Ureter (tissue), 1 donor: ENCODE data around the gene NADK2. TPM values are rescaled to one million over a fixed set of nuclear protein-coding genes. Genes with fewer than 3 reads are reported as not detected.
A peak's percentile ranks its signal among the peaks of the same experiment; 100 is the strongest.

Source experiments
- DNase-seq: peaks from one replicate; pipeline ENCODE4 v3.0.0-alpha.2; 2020; ENCODE audit warnings: low spot score
- total RNA-seq: library from RNA; stranded (reverse); gene quantifications from one replicate; pipeline ENCODE4 v1.2.4, GENCODE V29; 2023
- donor health status: DM: yes; HTN: yes; CAD: no.

NADK2 gene
- total RNA-seq, 1 donor from 2014 or later, result 36.8 TPM

DNA sequence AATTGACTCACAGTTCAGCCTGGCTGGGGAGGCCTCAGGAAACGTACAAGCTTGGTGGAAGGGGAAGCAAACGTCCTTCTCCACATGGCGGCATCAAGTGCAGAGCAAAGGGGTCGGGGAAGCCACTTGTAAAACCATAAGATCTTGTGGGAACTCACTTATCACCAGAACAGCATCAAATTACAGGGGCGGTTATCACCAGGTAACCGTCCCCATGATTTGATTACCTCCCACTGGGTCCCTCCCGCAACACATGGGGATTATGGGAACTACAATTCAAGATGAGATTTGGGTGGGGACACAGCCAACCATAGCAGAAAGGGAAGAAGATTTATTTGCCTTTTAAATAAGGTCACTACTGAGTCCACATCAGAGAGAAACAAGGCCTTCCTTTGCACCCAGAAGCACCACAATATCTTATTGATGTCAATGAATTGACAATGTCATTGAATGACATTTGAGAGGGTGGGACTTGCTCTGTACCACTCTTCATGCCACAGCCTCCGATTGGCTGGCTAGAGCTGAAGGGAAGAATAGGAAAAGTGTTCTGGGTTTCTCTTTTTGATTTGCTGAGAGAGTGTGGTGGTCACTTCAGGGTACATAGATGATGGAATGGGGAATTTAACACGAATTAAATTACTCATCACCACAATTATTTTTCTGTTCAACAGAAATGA, 78.8 kb downstream of the NADK2 start:
- no peak for DNase-seq

GRCh38 chr5:36161361-36161760, 80.4 kb downstream of the NADK2 start:
- no peak for DNase-seq

DNA sequence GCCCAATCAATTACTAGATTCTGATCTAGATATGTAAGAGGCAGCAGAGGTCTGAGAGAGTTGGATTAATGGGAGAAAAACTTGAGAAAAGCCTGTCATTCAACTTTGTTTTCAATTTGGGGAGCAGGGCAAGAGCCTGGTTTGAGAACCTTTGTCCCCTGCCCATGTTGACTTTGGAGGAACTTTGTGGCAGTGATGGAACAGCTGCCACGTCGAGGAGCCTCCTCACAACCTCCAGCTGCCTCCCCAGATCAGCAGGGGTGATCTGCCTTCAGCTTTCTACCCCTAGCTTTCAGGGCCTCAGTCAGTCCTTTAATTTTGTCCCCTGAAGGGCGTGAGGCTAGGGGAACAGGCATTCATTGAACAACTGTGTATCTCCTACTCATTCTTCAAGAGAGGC, 81.1 kb downstream of the NADK2 start:
- DNase-seq, result no peak

- DNase-seq, result no peak
Measured at GRCh38 chr5:36158144-36158543, 83.6 kb downstream of the NADK2 start.

GRCh38 chr5:36156619-36157018, 85.1 kb downstream of the NADK2 start:
- no peak for DNase-seq

DNA sequence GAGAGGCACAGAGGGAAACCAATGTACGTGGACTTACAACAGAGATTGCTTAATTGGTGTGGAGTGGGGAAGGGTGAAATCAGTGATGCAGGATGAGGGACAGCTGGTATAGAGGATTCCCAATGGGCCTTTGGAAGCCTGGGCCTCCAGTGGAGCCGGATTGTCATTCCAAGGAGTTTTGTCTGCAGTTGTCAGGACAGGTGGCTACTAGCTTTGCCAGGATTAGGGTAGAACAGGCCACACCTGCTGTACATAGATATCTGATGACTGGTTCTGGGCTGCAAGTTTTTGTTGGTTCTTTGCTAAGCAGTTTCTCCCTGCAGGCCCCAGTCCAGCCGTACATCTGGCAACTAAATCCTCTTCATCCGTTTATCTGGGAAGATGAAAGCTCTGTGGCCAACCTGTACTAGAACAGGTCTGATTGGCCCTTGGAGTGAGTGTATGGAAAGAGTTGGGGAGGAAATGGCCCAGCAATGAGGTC, 85.6 kb downstream of the NADK2 start:
- DNase-seq, result no peak

- DNase-seq, result no peak
Measured at GRCh38 chr5:36155291-36155690, 86.4 kb downstream of the NADK2 start.

DNA sequence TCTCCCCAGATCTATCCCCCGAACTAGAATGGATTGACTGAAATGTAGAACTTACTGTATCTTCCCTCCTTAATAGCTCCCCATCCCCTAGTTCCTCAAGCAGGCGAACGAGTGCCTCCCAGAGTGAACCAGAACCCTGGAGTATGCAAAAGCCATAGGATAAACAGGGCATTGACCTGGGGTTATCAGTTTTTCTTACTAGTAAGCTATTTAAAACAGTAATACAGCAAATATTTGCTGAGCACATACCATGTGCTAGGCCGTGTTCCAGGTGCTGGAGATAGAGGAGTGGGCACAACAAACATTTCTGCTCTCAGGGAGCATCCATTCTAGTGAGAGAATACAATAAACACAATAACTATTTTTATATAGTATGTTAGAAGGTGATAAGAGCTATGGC, 88.0 kb downstream of the NADK2 start:
- no peak for DNase-seq

- no peak for DNase-seq
Measured at GRCh38 chr5:36153298-36153677, 88.4 kb downstream of the NADK2 start.

DNA sequence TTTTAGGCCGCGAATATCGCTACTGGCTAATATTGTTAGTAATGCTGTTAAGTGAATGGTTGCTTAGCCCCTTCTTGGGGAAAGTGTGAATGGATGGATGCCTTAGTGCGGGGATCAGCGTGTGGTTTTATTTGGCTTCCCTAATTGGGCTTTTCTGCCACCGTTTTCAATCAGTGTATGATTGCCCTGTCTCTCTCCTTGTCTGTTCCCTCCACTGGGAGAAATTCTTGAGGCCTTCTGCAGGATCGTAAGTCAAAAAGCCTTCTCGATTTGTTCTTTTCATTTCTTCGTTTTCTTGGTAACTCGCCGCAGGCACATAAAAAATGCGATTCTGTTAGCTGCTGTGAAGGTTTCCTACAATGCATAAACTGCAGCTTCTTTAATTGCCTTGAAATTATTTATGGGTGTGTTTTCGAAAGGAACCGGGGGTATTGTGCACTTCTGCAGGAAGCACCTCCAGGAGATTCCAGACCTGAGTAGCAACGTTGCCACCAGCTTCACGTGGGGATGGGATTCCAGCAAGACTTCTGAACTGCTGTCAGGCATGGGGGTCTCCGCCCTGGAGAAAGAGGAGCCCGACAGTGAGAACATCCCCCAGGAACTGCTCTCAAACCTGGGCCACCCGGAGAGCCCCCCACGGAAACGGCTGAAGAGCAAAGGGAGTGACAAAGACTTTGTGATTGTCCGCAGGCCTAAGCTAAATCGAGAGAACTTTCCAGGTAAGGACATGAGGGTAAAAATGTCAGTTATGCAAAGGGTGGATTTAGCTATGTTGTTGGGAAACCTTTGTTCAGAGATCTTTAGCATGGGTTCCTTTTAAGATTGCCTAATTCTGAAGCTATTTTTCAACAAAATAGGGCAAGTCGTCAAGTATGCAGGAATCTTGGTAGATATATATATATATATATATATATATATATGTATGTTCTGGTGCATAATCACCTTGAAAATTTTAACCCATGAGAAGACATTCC, 89.1 kb downstream of the NADK2 start:
- DNase-seq, result no peak

- peak; percentile 98 for DNase-seq
Measured at GRCh38 chr5:36151434-36152323, 90.0 kb downstream of the NADK2 start, which contains the start of the genes LMBRD2 and SKP2. LMBRD2 (minus strand) TSS chr5:36151887; CDS start chr5:36143349, 8,538 bp downstream. SKP2 (plus strand) TSS chr5:36152111; CDS start chr5:36152263, 152 bp downstream.

GRCh38 chr5:36150676-36151433, 90.9 kb downstream of the NADK2 start:
- DNase-seq, result no peak

- no peak for DNase-seq
Measured at GRCh38 chr5:36147681-36148080, 94.0 kb downstream of the NADK2 start.

DNA sequence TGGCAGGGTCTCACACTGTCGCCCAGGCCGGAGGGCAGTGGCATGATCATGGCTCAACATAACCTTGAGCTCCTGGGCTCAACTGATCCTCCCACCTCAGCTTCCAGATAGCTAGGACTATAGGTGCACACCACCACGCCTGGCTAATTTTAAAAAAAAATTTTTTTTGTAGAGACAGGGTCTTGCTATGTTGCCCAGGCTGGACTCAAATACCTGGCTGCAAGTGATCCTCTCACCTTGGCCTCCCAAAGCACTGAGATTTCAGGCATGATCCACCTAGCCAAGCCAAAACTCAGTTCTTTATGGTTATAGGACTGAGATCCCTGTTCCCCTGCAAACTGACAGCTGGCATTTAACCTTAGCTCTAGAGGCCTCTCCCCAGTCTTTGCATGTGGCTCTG, 95.3 kb downstream of the NADK2 start:
- DNase-seq, result no peak

- DNase-seq, result no peak
Measured at GRCh38 chr5:36145311-36145710, 96.4 kb downstream of the NADK2 start.

Other genes starting within 250 kb of the NADK2 start
- 0.44 TPM for gene UGT3A2, start 175.0 kb downstream of the NADK2 start, total RNA-seq
- gene LMBRD2, start 90.0 kb downstream of the NADK2 start, total RNA-seq, result 23.7 TPM
- 28.7 TPM for gene SKP2, start 89.8 kb downstream of the NADK2 start, total RNA-seq
- 8.1 TPM for gene RANBP3L, start 60.0 kb upstream of the NADK2 start, total RNA-seq